ENCODE measurements around the gene PTPRN. TPM values are rescaled to one million over a fixed set of nuclear protein-coding genes. Genes with fewer than 3 reads are reported as not detected.
A peak's percentile ranks its signal among the peaks of the same experiment; 100 is the strongest.

PTPRN gene
- total and polyA plus RNA-seq, 2 of the 8 experiments (the other 6 are each of a cell fraction or from before 2014, with no cell fraction given) = 5.4 to 8.2 TPM

DNA sequence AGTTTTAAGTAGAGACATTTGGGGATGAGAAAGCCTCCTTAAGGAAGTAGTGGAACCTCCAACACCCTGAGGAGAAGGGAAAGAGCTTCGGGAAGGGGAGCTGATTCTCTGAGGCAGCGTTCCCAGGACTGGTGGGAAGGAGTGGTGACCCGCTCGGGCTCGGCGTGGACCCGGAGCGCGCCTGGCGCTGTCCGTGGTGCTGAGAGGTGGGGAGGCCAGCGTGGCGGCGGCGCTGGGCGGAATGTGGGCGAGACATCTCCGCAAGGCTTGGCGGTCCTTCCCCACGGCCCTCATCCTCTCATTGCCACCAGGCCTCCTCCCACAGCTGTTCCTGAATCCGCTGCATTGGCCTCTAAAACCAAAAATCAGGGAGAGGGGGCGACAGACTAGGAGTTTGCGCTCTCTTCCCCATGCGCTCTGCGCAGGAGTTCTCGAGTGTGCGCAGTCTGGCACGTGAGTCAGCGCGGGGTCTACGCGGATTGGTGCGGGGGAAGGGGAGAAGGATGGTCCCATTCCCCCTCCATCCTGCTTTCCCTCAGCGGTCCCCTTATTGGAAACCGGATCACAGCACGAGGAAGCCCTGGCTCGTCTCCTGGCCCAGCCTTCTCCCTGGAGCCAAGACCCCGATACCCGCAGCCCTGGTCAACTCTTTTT is 22.5 kb upstream of the PTPRN start:
- CTCF ChIA-PET (ENCODE audit: partially characterized antibody) = interaction anchor here (0.9 to 8.2 kb wide), 4 partner anchors 11 to 33 kb away, joined by 3 to 91 read pairs (median 4); no protein-coding TSS in a partner anchor
- Histone ChIP-seq H3K27ac (ENCODE audit: low read depth, low read length) (no peak overlapping the region), H3K4me2 (ENCODE audit: insufficient read depth in 1 of 2, low read depth in 2 of 2, low read length in 2 of 2) (peak overlapping the region; percentile 31 to 62), H2BK15ac (ENCODE audit: low read length) (no peak overlapping the region), H4K8ac (ENCODE audit: extremely low read depth, insufficient read depth, low read length) (no peak overlapping the region), H4K91ac (replicated peaks; ENCODE audit: insufficient read length, low read length) (no peak overlapping the region), H3K23ac (ENCODE audit: insufficient read length) (no peak overlapping the region), H3K36me3 (ENCODE audit: control insufficient read depth in 2 of 4, insufficient read depth in 4 of 4, low read length in 3 of 4) (no peaks in the 10 kb centered on the region), H3K4me3 (ENCODE audit: extremely low read depth in 1 of 4, insufficient read depth in 2 of 4, low read depth in 3 of 4, low read length in 4 of 4) (peak overlapping the region in 1 of 4 experiments; percentile 33; a peak in 1 of 8 replicates), H4K20me1 (replicated peaks in 1 of 2; ENCODE audit: control insufficient read depth in 1 of 2, insufficient read depth in 2 of 2, low read length in 2 of 2) (no peaks in the 10 kb centered on the region), H3K9ac (replicated peaks in 1 of 4; ENCODE audit: extremely low read depth in 1 of 4, low read depth in 3 of 4, low read length in 3 of 4) (no peak overlapping the region), H2BK120ac (replicated peaks; ENCODE audit: low read depth, low read length) (no peak overlapping the region), H3K23me2 (ENCODE audit: low read depth, low read length) (peaks cover 2% of the 10 kb centered on the region; the same call in 1 of the 2 replicates), H3K27me3 (replicated peaks in 1 of 4; ENCODE audit: control insufficient read depth in 3 of 4, extremely low read depth in 1 of 4, insufficient read depth in 3 of 4, low read length in 3 of 4) (peaks cover 11 to 37% (median 24%) of the 10 kb centered on the region in 4 experiments), H4K5ac (ENCODE audit: insufficient read length, low read depth, low read length) (no peak overlapping the region), H2AFZ (ENCODE audit: low read length) (no peak overlapping the region), H3K79me2 (ENCODE audit: control insufficient read depth in 1 of 2, insufficient read depth in 2 of 2, low read length in 2 of 2) (no peaks in the 10 kb centered on the region), H2BK5ac (ENCODE audit: low read depth, low read length) (no peak overlapping the region), H3K18ac (ENCODE audit: extremely low read depth, low read length) (no peak overlapping the region), H2BK20ac (ENCODE audit: low read length) (no peak overlapping the region), H2AK5ac (ENCODE audit: low read depth, low read length) (no peak overlapping the region), H3K14ac (ENCODE audit: insufficient read length) (no peak overlapping the region), H2BK12ac (ENCODE audit: low read depth, low read length) (no peak overlapping the region), H3K9me3 (ENCODE audit: insufficient read depth in 2 of 2, low read depth in 1 of 2, low read length in 1 of 2) (no peaks in the 10 kb centered on the region), H3K79me1 (ENCODE audit: low read depth, low read length) (no peaks in the 10 kb centered on the region), H3K4me1 (replicated peaks in 1 of 4; ENCODE audit: control insufficient read depth in 3 of 4, insufficient read depth in 4 of 4, low read length in 3 of 4) (peaks cover 0 to 3% (median 1%) of the 10 kb centered on the region in 4 experiments; a peak in 5 of 7 replicates), H3K56ac (replicated peaks; ENCODE audit: insufficient read length, low read depth, low read length) (no peak overlapping the region), H3K4ac (replicated peaks; ENCODE audit: insufficient read length, low read depth, low read length) (no peak overlapping the region)
- WGBS, 2 experiments (ENCODE audit: extremely low coverage in 1 of 2, insufficient coverage in 1 of 2, insufficient read length in 1 of 2, insufficient replicate concordance in 2 of 2, low coverage in 1 of 2, low lambda C conversion rate in 2 of 2, missing lambda C conversion rate in 1 of 2) = 19% methylated on average over 36 of the region's 39 CpGs; no CpG with 5 or more reads in 1 of the 2 experiments
- FAIRE-seq (no peak), DNase-seq (ENCODE audit: low read depth in 1 of 2, low spot score in 2 of 2) (peak in 1 of 2 experiments; percentile 90)
- POLR2A ChIA-PET (ENCODE audit: partially characterized antibody) = interaction anchor here (0.8 to 1.5 kb wide), 2 partner anchors 24 to 37 kb away, joined by 3 read pairs; no protein-coding TSS in a partner anchor
- 0 out of 2 replicates have a peak, but pooled peaks have one; percentile 36 for TF ChIP-seq GABPA (IDR thresholded peaks at IDR 0.05; ENCODE audit: borderline replicate concordance, insufficient read depth, low read length)
- TF ChIP-seq RBBP5 (IDR thresholded peaks at IDR 0.05; ENCODE audit: borderline replicate concordance, low read depth, low read length) = no peak
- TF ChIP-seq BRCA1 (IDR thresholded peaks at IDR 0.05; ENCODE audit: low read depth, low read length) = no peak
- no peak for TF ChIP-seq POLR2AphosphoS5 (IDR thresholded peaks at IDR 0.05; ENCODE audit: low read depth, low read length)
- TF ChIP-seq GTF2F1 (IDR thresholded peaks at IDR 0.05; ENCODE audit: borderline replicate concordance, low read depth, low read length) = no peak
- TF ChIP-seq SUZ12 (IDR thresholded peaks at IDR 0.05; ENCODE audit: low read length) = 0 out of 2 replicates have a peak, but pooled peaks have one; percentile 25
- TF ChIP-seq, protein P1, sequence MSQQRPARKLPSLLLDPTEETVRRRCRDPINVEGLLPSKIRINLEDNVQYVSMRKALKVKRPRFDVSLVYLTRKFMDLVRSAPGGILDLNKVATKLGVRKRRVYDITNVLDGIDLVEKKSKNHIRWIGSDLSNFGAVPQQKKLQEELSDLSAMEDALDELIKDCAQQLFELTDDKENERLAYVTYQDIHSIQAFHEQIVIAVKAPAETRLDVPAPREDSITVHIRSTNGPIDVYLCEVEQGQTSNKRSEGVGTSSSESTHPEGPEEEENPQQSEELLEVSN (IDR thresholded peaks at IDR 0.05) = peak; percentile 75
- TF ChIP-seq SP4 (IDR thresholded peaks at IDR 0.05; ENCODE audit: low read length) = no peak
- TF ChIP-seq SIRT6 (IDR thresholded peaks at IDR 0.05; ENCODE audit: low read length) = no peak
- TF ChIP-seq CBX5 (IDR thresholded peaks at IDR 0.05; ENCODE audit: low read depth, low read length) = no peak
- no peak for TF ChIP-seq KDM1A (IDR thresholded peaks at IDR 0.05; ENCODE audit: borderline replicate concordance, low read length)
- no peak for TF ChIP-seq RFX5 (IDR thresholded peaks at IDR 0.05; ENCODE audit: borderline replicate concordance, low read depth, low read length)
